Left ventricle myocardium inferior (tissue), 1 donor: Measurements from ENCODE around the gene MITF. TPM values are rescaled to one million over a fixed set of nuclear protein-coding genes. Genes with fewer than 3 reads are reported as not detected.
"Not testable (repeated sequence)": the region's sequence is repeated elsewhere in the genome, so short reads cannot be mapped to it uniquely, and the experiment has no call there.

ENCODE experiments used
- DNase-seq: peaks from one replicate; pipeline ENCODE4 v3.0.0-alpha.2; 2020
- H3K27ac ChIP-seq: fragments of 200-600 bp; replicated peaks from 2 replicates; pipeline ENCODE4 v1.8.0; 2021
- H3K27me3 ChIP-seq: fragments of 200-600 bp; 2 replicates; pipeline ENCODE4 v1.8.0; 2021; ENCODE audit warnings: low read depth
- H3K36me3 ChIP-seq: fragments of 200-600 bp; 2 replicates; pipeline ENCODE4 v1.8.0; 2021
- H3K4me1 ChIP-seq: fragments of 200-600 bp; 2 replicates; pipeline ENCODE4 v1.8.0; 2021
- H3K4me3 ChIP-seq: fragments of 200-600 bp; 2 replicates; pipeline ENCODE4 v1.8.0; 2021; ENCODE audit warnings: mild to moderate bottlenecking, moderate library complexity
- H3K9me3 ChIP-seq: fragments of 200-600 bp; replicated peaks from 2 replicates; pipeline ENCODE4 v1.8.0; 2021
- CTCF ChIP-seq: fragments of 200-600 bp; IDR thresholded peaks from 2 replicates; pipeline ENCODE4 v1.8.0; 2021; ENCODE audit warnings: antibody characterized with exemption, mild to moderate bottlenecking, borderline replicate concordance
- intact Hi-C: fragments of 100-400 bp; cut with micrococcal nuclease; formaldehyde crosslinking; loops from one replicate; pipeline ENCODE4 v1.11.0; 2022
- total RNA-seq: library from RNA; stranded (reverse); fragmentation: NEBNext Ultra II Directional; extraction: Animal tissue kit (Norgen Biotek cat#: 25700); gene quantifications from one replicate; pipeline ENCODE4 v1.2.1, GENCODE V29; 2021
- donor health status: DM: no; HTN: yes; CAD: no; lungs with severe emphysema.

MITF gene
- total RNA-seq, 1 donor from 2014 or later = 81.9 TPM

GRCh38 chr3:69914395-69914794 is 175.1 kb downstream of the MITF start:
- H3K4me1 ChIP-seq = peaks cover 18% of the 10 kb centered on the region
- H3K4me3 ChIP-seq = no peak overlapping the region
- no peaks in the 10 kb centered on the region for H3K27me3 ChIP-seq
- no peak for TF ChIP-seq CTCF
- H3K36me3 ChIP-seq = no peaks in the 10 kb centered on the region
- DNase-seq = no peak
- peaks cover 10% of the 10 kb centered on the region for H3K9me3 ChIP-seq
- H3K27ac ChIP-seq = peak overlapping the region; percentile 22
- intact Hi-C loops = no loop called here

- Histone ChIP-seq H3K9me3 (peaks cover 10% of the 10 kb centered on the region), H3K27ac (no peak overlapping the region), H3K4me3 (no peak overlapping the region), H3K4me1 (peaks cover 22% of the 10 kb centered on the region), H3K36me3 (no peaks in the 10 kb centered on the region), H3K27me3 (no peaks in the 10 kb centered on the region)
- TF ChIP-seq CTCF = no peak
- DNase-seq = no peak
- intact Hi-C loops = no loop called here
Observed at GRCh38 chr3:69915726-69916125, 176.5 kb downstream of the MITF start.

GRCh38 chr3:69920009-69920408 is 180.7 kb downstream of the MITF start:
- H3K27ac ChIP-seq, H3K4me3 ChIP-seq, intact Hi-C loops, H3K4me1 ChIP-seq, DNase-seq, H3K27me3 ChIP-seq, H3K36me3 ChIP-seq: not testable (repeated sequence)
- peak; percentile 46 for TF ChIP-seq CTCF
- peaks cover 10% of the 10 kb centered on the region for H3K9me3 ChIP-seq

- Histone ChIP-seq H3K27ac (no peak overlapping the region), H3K36me3 (no peaks in the 10 kb centered on the region), H3K4me3 (no peak overlapping the region), H3K4me1 (peaks cover 23% of the 10 kb centered on the region), H3K27me3 (no peaks in the 10 kb centered on the region), H3K9me3 (no peaks in the 10 kb centered on the region)
- no peak for DNase-seq
- intact Hi-C loops = no loop called here
- no peak for TF ChIP-seq CTCF
Observed at GRCh38 chr3:69921651-69922050, 182.4 kb downstream of the MITF start.

- no peaks in the 10 kb centered on the region for H3K9me3 ChIP-seq
- DNase-seq = no peak
- intact Hi-C loops = no loop called here
Observed at GRCh38 chr3:69922521-69923000, 183.3 kb downstream of the MITF start.

More at GRCh38 chr3:69922521-69923000, 183.3 kb downstream of the MITF start:
- H3K27me3 ChIP-seq = no peaks in the 10 kb centered on the region
- TF ChIP-seq CTCF = no peak
- no peak overlapping the region for H3K4me3 ChIP-seq
- H3K27ac ChIP-seq = no peak overlapping the region
- H3K4me1 ChIP-seq = peaks cover 32% of the 10 kb centered on the region
- no peaks in the 10 kb centered on the region for H3K36me3 ChIP-seq
